ENCODE measurements around the gene DBNL.

- TF ChIP-seq CTCF (IDR thresholded peaks at IDR 0.05) (no peak), POLR2A (IDR thresholded peaks at IDR 0.05) (no peak), EP300 (IDR thresholded peaks at IDR 0.05) (no peak)
These were observed 35.6 kb downstream of the DBNL start for GRCh38 chr7:44080118-44080517.
